Inflammatory macrophage treated with lipopolysaccharide for 4 hours (primary cell): ENCODE data around the gene SAA2.
"Not testable (repeated sequence)": the region's sequence is repeated elsewhere in the genome, so short reads cannot be mapped to it uniquely, and the experiment has no call there.

Experiments used
- DNase-seq: peaks from one replicate; pipeline ENCODE4 v3.0.0-alpha.2; 2020

Gene SAA2

DNA sequence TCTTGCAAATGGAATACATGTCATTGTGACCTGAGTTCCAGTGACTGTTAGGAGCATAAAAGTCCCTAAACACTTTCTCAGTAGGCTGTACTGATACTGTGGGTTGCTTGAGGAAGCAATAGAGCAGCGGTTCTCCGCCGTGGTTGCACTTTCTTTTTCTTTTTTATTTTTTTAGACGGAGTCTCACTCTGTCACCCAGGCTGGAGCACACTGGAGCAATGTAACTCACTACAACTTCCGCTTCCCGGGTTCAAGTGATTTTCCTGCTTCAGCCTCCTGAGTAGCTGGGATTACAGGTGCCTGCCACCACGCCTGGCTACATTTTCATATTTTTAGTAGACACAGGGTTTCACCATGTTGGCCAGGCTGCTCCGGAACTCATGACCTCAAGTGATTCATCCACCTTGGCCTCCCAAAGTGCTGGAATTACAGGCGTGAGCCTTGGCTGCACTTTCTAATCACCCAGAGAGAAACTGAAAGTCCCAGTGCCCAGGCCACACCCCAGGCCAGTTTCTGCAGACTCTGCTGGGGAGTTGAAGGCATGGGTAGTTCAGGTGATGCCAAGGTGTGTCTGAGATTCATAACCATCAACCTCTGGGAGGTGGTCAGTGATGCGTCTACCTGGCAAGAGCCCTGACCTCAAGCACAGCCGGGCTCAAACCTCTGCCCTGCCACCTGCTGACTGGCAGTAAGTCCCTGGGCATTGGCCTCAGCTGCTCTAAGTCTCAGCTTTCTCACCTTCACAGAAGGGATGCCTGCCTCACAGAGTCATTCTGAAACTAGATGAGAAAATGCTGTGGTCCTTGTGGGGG is 1.9 kb downstream of the SAA2 start:
- DNase-seq: peak; percentile 69

DNA sequence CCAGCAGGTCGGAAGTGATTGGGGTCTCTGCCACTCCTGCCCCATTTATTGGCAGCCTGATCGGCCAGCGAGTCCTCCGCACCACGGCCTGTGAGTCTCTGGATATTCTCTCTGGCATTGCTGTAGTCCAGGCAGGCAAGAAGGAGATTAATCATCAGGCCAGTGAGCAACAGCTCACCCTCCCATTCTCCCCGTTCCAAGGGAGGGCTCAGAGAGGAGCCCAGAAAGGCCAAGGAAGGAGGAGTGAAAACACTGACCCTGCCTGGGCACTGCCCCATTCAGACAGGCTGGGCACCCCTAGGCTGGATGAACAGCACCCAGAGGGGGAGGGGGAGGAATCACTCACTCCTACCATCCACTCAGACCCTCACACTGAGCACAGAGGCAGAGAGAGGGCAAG is 3.1 kb downstream of the SAA2 start:
- no peak for DNase-seq

DNA sequence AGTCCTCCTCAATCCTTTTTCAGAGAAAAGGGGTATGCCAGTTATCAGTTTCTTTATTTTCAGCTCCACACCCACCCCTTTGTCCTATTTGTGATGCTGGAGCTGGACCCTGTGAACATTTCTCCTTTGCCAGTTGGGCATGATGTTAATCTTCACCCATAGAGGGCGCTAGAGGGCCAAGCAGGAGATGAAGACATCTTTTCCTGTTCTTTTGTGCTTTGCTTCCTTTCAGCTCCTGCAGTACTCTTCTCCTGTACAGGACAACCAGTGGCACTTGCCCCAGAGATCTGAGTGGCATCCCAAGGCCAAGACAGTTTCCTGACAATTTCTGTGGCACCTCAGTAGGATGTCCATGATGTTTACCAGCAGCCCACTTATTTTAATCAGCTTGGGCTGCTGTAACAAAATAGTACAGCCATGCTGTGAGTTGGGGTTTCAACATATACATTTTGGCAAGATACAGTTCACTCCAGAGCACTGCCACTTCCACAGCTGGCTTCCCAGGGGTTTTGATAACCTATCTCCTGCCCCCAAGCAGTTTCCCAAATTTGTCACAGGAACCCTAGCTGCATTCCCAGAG is 4.6 kb downstream of the SAA2 start:
- peak; percentile 71 for DNase-seq

DNA sequence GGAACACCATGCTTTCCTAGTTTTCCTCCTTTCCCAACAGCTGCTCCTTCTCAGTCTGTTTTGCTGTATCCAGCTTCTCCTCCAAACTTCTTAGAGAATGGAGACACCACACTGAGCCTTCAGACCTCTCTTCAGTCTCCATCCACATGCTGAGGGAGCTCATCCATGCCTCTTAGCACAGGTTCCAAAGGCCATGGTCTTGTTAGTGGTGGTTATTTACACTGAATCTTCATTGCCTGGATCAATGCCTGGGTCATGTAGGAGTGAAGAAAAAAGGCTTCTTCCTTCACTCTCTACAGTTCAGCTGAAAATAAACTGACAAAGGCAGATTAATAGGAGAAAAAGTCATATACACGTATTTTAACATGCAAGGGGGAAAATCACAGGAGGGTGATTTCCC is 8.8 kb downstream of the SAA2 start:
- no peak for DNase-seq

DNA sequence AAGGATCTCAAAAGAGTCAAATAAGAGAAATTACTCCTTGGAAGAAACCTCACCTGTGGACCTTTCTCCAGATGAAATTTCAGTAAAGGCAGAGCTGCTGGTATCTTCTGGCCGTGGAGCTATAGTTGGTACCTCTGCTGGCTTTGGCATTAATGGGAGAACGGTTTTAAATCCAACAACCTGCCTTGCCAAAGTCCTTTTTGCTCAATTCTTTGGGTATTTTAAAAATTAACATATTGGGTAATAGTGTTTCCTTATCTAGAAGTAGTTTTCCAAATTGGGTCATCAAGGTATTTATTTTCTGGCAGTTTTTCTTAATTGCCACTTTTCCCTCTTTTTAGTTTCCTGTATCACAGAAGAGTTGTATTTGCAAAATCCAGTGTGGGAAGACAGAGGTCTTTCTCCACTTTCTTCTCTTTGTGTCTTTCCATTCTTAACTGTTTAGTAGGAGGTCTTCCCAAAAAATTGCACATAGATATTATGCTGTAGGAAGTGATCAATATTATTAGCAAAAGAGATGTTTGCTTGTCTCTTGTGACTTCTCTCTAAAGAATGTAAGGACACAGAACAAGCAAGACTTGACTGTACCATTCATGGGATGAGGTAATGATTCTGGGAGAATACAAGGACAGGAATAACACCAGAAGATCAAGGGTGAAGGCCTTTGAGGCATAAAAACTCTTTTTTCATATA is 11.7 kb downstream of the SAA2 start, which contains the start of gene SAA4:
TSS of gene SAA4 (minus strand) at position 139 of the 693 bp plus-strand sequence. CDS start 876 bp downstream, outside the sequence.
- no peak for DNase-seq

DNA sequence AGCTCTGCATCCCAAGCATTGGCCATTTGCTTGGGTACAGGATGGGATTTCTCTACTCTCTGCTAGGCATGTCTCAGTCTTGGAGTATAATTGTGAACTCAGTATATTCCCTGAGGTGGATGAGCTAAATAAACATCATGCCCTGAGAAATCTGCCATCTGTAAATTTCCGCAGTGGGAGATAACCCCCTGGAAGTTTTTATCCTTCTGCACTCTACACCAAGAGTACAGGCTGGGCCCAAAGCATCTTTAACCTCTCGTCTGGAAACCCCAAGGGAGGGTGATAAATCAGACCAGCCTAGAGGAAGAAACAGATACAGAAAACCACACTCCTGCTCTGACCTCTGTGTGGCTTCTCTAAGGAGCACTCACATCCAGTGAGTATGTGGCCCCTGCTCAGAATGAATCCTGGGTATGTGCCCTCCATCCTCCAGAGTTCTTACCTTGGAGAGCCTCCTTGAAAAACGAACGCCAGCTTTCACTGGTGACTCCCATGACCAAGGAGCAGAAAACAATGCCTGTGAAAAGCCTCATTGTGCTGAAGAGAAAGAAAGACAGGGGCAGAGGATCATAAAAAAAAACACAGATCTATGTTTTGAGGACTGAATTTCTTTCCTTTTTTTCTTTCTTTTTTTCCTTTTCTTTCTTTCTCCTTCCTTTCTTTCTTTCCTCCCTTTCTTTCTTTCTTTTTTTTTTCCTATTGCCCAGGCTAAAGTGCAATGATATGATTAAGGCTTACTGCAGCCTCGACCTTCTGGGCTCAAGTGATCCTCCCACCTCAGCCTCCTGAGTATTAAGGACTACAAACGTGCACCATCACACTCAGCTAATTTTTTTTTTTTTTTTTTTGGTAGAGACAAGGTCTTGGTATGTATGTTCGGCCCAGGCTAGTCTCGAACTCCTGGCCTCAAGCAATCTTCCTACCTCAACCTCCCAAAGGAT is 12.8 kb downstream of the SAA2 start:
- no peak for DNase-seq

DNA sequence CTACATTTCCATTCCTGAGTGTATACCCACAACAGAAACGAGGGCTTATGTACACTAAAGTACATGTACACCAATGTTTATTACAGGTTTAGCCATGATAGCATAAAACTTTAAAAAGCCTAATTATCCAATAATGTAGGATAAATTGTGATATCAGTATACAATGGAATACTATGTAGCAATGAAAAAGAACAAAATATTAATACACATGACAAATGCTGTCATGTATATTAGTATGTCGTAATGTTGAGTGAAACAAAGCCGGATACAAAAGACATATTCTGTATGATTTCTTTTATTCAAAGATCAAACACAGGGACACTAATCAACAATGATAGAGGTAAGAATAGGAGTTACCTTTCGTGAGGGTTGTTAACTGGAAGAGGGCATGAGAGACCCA is 14.6 kb downstream of the SAA2 start:
- DNase-seq: no peak

DNA sequence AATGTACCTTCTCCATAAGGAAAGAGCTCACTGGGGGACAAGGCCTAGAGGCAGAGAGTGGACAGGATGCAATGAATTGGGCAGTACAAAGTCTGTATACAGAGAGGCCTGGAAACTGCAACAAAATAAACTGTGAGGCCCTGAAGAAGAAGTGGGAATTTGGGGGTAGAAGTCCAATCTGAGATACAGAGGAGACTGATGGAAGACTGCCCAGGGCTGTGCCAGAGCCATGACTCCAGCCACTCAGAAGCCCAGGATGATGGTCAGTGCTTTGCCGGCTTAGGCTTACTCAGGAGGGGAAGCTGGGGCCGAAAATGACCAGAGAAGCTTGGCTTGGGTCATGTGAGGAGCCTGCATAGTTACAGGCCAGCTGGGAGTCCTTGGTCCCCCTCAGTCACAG is 17.6 kb downstream of the SAA2 start:
- DNase-seq: no peak

DNA sequence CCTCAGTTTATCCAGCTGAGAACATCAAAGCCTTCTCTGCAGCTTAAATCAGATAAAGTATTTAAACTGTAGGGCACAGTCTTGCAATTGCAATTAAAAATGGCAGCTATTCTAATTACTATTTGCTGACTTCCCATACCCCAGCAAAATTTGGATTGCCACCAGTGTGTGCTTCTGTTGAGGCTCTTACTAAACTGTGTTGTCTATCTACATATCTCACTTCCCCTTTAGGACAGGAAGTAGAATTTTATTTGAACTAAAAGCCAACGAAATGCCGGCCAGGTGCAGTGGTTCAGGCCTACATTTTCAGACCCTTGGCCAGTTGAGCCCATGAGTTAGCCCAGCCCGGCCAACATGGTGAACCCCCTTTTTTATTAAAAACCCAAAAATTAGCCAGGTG is 19.0 kb downstream of the SAA2 start:
- DNase-seq: no peak

DNA sequence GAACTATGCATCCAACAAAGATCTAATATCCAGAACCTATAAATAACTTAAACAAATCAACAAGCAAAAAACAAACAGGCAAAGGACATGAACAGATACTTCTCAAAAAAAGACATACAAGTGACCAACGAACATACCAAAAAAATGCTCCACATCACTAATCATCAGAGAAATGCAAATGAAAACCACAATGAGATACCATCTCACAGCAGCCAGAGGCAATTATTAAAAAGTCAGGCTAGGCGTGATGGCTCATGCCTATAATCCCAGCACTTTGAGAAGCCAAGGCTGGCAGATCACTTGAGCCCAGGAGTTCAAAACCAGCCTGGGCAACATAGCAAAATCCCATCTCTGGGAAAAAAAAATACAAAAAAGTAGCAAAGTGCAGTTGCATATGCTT is 22.6 kb downstream of the SAA2 start:
- DNase-seq: no peak

DNA sequence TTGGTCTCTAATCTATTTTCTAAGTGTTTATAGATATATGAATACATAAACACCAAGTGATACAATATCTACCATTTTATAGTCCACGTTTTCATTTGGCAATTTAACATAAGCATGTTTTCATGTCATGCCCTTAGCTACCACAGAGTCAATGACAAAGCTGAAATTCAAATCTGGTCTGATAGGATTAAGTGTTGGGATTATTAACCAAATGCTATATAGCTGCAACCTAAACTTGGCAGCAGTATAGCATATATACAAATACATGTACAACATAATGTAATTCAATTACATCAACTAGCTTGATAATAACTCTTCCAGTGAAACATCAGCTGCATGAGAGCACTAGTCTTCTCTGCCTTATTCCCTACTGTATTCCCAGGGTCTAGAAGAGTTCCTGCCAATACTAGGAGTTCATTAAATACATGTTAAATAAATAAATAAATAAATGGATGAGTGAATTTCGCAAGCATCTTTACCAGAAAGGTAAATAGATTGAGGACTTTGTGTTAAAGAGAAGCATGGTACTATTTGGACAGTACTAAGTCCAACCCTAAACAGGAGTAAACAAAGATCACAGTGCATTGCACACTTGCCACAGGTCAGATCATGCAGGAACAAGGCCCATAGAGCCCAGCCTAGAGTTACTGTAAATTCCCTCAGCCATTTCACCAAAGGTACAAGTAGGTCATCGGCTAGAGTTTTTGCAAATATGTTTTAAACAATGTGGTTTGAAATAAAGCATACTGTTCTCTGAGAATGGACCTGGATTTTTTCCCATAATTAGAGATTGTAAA is 24.7 kb downstream of the SAA2 start:
- DNase-seq: no peak

DNA sequence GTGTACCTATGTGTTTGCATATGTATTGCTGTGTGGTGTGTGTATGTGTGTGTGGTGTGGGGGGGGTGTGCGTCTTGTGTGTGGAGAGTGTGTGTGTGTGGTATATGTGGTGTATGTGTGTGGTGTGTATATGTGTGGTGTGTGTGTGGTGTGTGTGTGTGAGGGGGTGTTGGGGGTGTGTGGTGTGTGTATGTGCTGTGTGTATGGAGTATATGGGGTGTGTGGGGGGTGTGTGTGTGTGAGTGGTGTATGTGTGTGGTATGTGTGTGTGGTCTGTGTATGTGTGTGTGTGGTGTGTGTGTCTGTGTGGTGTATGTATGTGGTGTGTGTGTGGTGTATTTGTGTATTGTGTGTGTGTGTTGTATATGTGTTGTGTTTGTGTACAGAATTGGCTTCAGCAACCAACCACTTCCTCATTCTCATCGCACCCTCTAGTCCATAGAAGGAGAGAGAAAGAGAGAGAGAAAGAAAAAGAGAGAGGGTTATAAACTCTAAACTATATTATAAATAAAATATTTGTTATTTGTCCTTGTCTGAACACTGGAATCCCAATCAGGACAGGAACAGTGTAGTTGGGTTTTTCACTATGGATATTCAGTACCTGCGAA is 25.6 kb downstream of the SAA2 start:
- no peak for DNase-seq

DNA sequence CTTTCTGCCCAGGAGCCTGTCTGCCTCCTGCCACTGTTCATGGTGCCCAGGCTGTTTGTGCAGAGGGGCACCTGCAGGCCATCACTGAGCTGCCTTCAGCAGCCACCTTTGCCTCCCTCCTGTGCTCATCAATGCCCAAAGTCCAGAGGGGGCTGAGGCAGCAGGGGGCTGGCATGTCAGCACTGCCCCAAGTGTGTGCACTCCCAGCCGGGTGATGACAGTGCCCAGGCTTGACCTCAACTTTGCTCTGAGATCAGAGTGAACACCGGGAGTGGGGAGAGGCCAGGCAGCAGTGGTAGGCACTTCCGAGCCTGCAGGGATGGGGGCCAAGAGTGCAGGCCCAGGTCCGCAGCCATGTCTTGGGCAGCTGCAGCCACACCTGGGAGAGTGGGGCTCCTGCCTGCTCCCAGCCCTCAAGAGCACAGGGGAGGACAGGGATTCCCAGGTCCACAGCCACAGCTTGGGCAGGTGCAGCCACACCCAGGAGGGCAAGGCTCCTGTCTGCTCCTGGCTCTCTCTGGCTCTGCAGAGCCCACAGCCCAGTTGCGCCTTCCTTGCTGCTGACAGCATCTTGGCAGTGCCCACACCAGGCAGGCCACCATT is 27.1 kb downstream of the SAA2 start:
- no peak for DNase-seq

DNA sequence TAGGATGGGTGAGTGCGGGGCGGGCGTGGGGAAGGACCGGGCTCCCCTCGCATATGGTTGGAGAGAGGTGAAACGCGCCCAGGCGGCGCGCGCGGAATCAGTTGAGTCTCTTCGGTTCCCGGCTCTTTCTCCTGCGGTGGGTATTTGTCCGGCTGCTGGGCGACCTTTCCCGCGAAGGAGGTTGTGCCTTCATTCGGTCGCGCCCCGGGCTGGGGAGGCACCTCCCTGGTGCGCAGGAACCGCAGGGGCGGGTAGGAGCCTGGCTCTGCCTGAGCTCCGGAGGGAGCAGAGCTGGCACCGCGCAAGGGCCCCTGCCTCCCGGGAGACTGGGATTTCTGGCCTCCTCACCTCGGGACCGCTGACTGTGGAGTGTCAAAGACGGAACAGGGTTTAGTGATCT is 39.4 kb downstream of the SAA2 start:
- no peak for DNase-seq

DNA sequence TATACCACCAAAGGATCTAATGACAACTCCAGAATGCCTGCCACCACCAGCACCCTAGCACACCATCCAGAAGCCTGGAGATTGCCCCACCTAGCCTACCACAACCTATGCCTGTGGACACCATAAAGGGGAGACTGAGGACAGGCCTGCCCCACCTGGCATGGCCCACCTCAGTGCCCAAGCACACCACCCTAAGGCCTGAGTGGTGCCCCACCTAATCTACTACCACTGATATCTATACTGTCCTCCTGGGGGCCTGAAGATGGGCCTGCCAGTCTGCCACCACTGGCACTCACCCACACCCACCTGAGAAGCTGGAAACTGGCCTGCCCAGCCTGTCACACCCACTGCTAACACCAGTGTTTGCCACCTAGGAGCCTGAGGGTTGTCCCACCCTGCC is 43.7 kb downstream of the SAA2 start:
- DNase-seq: no peak

DNA sequence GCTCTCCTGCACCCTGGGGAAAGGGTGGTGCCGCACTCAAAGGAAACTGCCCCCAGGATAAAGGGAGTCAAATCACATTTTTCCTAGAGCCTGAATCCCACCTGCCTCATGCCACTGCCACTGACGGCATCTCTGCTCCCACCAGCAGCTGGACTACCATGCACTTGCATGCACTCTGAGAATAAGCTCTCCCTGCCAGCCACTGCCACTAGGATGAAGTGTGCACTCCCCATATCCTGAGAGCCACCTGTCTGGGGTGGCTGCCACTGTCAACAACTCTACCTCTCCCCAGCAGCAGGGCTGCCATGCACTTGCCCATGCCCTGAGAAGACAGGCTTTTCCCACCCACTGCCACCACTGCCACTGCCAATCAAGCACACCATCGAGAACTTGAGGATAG is 44.2 kb downstream of the SAA2 start:
- DNase-seq: no peak

DNA sequence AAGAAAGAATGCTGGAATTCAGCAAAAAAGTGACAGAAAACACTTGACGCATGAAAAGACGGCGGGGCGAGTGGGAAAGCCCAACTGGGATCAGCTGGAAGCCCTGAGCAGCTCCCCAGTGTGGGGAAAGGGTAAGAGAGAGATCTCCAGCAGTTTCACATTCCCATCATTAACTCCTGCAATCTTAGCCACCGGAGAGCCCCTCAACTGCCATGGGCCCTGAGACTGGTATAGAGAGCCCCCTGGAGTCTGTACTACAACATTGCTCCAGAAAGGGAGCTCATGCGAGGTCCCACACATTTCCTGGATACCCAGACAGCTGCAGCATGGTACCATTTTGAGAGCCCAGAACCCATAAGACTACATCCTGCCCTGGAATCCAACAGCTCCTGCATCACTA is 44.7 kb downstream of the SAA2 start:
- peak; percentile 22 for DNase-seq

DNA sequence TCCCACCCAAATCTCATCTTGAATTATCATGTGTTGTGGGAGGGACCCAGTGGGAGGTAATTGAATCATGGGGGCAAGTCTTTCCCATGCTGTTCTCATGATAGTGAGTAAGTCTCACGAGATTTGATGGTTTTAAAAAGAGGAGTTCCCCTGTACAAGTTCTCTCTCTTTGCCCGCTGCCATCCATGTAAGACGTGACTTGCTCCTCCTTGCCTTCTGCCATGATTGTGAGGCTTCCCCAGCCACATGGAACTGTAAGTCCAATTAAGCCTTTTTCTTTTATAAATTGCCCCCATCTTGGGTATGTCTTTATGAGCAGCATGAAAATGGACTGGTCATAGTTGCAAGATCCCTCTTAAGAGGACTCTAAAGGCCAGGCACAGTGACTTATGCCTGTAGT is 50.7 kb downstream of the SAA2 start:
- DNase-seq: not testable (repeated sequence)

DNA sequence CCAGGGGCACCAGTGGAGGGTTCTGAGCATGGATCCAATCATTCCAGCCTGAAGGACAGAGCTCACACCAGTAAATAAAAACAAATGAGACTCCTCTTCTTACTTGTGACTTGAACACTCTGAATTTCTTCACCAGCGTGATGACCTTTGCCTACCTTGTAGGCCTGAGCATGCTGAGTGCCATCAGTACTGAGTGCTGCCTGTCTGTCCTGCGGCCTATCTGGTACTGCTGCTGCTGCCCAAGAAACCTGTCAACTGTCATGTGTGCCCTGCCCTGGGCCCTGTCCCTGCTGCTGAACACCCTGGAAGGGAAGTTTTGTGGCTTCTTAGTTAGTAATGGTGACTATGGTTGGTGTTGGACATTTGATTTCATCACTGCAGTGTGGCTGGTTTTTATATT is 51.9 kb downstream of the SAA2 start:
- DNase-seq: no peak
